GM19035 (cell line): ENCODE data around the gene DHX16.

Experiments
- ATAC-seq: cut with Tn5 transposase; IDR thresholded peaks from one replicate; pipeline ENCODE4 v1.9.1; 2021; ENCODE audit not compliant: unreplicated experiment

The DHX16 gene

DNA sequence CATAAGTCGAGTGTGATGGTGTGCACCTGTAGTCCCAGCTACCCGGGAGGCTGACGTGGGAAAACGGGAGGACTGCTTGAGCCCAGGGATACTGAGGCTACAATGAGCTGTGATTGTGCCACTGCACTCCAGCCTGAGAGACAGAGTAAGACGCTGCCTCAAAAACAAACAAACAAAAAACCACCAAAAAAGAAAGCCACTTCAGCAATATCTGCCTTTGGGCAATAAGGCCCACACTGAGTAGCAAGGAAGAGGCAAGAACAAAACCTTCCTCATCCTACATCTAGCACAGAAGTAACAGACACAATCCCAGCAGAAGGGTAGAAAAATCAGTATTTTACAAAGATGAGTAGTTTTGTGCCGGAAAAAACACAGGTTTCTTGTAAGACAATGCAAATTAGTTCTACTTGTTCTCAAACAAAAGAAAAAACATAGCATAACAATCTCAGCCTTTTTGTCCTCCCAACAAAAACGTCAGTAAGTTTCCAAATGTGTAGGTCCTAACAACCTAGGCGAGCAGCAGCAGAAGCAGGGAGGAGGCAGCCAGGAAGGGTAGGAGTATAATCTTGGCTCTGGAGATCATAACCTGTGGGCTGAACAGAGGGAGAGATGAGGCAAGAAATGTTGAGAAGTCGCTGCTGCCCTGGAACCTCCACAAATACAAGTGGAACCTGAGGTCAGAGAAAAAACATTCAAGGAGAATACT lies 61.5 kb downstream of the DHX16 start:
- no peak for ATAC-seq

DNA sequence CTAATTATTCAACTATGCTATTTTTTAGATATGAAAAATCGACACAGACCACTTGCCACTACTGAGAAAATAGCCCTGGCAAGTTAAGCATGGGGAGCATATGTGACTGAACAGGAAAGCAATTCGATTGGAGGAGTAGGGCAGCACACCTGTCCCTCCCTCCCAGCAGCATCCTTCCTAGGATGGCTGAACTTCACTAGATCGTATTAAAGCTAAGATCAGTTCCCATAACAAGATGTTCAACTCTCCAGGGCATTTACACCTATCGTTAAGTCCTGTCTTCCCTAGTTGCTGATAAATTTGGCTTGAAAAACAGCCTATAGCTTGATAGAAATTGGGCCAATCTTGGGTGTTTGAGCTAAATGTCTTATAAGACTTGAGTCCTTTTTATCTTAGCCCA lies 62.7 kb downstream of the DHX16 start:
- ATAC-seq: no peak

DNA sequence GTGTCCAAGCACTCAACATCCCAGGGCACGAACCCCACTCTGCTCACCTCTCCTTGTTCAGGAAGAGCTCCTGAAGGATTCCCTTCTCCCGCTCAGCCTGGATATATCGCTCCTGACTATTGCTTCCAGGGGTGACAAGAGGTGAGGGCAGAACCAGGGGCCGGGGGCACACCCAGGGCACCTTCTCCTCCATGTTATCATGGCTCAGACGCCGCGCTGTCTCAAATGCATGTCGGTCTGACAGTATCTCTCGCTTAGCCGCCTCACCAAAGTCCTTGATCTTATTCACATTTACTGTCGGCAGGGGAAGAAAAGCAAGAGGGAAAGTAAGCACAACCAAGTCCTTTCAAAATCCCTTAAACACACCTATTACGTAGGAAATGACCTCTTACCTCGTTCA lies 68.8 kb downstream of the DHX16 start:
- no peak for ATAC-seq
